K562 (cell line): ENCODE results near the gene VWA8. TPM values are rescaled to one million over a fixed set of nuclear protein-coding genes. Genes with fewer than 3 reads are reported as not detected.

Experiments used
- ATAC-seq: fragments of 200-7000 bp; cut with Tn5 transposase; 3 replicates; pipeline ENCODE4 v1.9.1; 2020; ENCODE audit warnings: moderate library complexity
- BruUV-seq: library from RNA; stranded (reverse); fragments of 400-500 nt; replicated peaks from 2 replicates; lab custom pipeline; 2021; lab: Mats Ljungman, UMichigan
- CTCF ChIA-PET: fragments of 300-600 bp; formaldehyde crosslinking; extraction: SDS; loops from one replicate; lab custom pipeline; 2021; ENCODE audit warnings: low intra/inter-chr PET ratio; lab: Yijun Ruan, JAX
- POLR2A ChIA-PET: fragments of 300-600, 350-650 bp; sonication (Branson Sonifier 250); formaldehyde crosslinking; extraction: SDS; loops from one replicate; lab custom pipeline; 2021; ENCODE audit warnings: antibody characterized with exemption, inconsistent platforms; lab: Yijun Ruan, JAX
- DNase-seq, 4 experiments: peaks; one replicate each; pipeline versions ENCODE4 v3.0.0 to v3.0.0-alpha.2; 2011 to 2018; ENCODE audit warnings: low spot score in 3 of 4, mixed read lengths in 3 of 4; ENCODE audit errors: extremely low read depth in 1 of 4
- FAIRE-seq: peaks from 2 replicates; lab custom pipeline; 2011; peaks lifted over from hg19 to GRCh38; lab: Jason Lieb, UNC
- H2AFZ ChIP-seq: 2 replicates; pipeline ENCODE4 v1.6.0; 2011; ENCODE audit warnings: low read depth, low read length, control low read depth, inconsistent platforms
- H3K27ac ChIP-seq: fragments of 200-600 bp; 3 replicates; pipeline ENCODE4 v1.8.0; 2011; ENCODE audit warnings: low read depth, mild to moderate bottlenecking, control low read depth, inconsistent platforms, low read length, moderate library complexity, mixed read lengths; ENCODE audit errors: extremely low read depth
- H3K27me3 ChIP-seq, 2 experiments: fragments of 300-600 bp in 1 of 2; 2 replicates in 1 of 2; 3 replicates in 1 of 2; pipeline versions ENCODE4 v1.6.0 to v1.8.0; 2011; ENCODE audit warnings: inconsistent platforms in 2 of 2, low read length in 2 of 2, mild to moderate bottlenecking in 1 of 2, mixed read lengths in 1 of 2, moderate library complexity in 1 of 2; ENCODE audit not compliant: control insufficient read depth in 2 of 2, insufficient read depth in 2 of 2
- H3K36me3 ChIP-seq: fragments of 300-600 bp; 3 replicates; pipeline ENCODE4 v1.8.0; 2011; ENCODE audit warnings: mild to moderate bottlenecking, low read length, inconsistent platforms; ENCODE audit not compliant: control insufficient read depth, insufficient read depth
- H3K4me1 ChIP-seq, 2 experiments: fragments of 200-600 bp in 1 of 2; replicated peaks in 1 of 2; 2 replicates in 1 of 2; 3 replicates in 1 of 2; pipeline versions ENCODE4 v1.5.1 to v1.8.0; 2011; ENCODE audit warnings: inconsistent platforms in 2 of 2, low read length in 2 of 2, mild to moderate bottlenecking in 1 of 2, mixed read lengths in 1 of 2, moderate library complexity in 1 of 2; ENCODE audit not compliant: control insufficient read depth in 2 of 2, insufficient read depth in 2 of 2
- H3K4me2 ChIP-seq: 2 replicates; pipeline ENCODE4 v1.6.1; 2011; ENCODE audit warnings: low read length, control low read depth, inconsistent platforms, mixed read lengths; ENCODE audit not compliant: insufficient read depth
- H3K4me3 ChIP-seq: fragments of 200-600 bp; sonication (generic), shearing (Covaris generic); 2 replicates; pipeline ENCODE4 v1.5.1; 2016; ENCODE audit warnings: control low read depth, inconsistent platforms
- H3K79me2 ChIP-seq: fragments of 200-600 bp; 3 replicates; pipeline ENCODE4 v1.8.0; 2011; ENCODE audit warnings: low read length, inconsistent platforms; ENCODE audit not compliant: control insufficient read depth, insufficient read depth
- H3K9ac ChIP-seq, 2 experiments: 2 replicates each; pipeline versions ENCODE4 v1.6.0 to v1.6.1; 2011; ENCODE audit warnings: low read depth in 2 of 2, low read length in 2 of 2, control low read depth in 1 of 2, inconsistent platforms in 1 of 2, mild to moderate bottlenecking in 1 of 2, mixed read lengths in 1 of 2; ENCODE audit not compliant: insufficient read depth in 1 of 2
- H3K9me1 ChIP-seq: one replicate; pipeline ENCODE4 v1.6.0; 2011; ENCODE audit warnings: inconsistent platforms, mild to moderate bottlenecking, low read length, moderate library complexity; ENCODE audit not compliant: control insufficient read depth, insufficient read depth
- H3K9me3 ChIP-seq: replicated peaks from 2 replicates; pipeline ENCODE4 v1.5.1; 2011; ENCODE audit warnings: low read depth, low read length, inconsistent platforms; ENCODE audit not compliant: control insufficient read depth, insufficient read depth
- H4K20me1 ChIP-seq: replicated peaks from 2 replicates; pipeline ENCODE4 v1.6.1; 2011; ENCODE audit warnings: low read length, inconsistent platforms, mixed read lengths; ENCODE audit not compliant: control insufficient read depth, insufficient read depth
- CBFA2T2 ChIP-seq: fragments of 450-650 bp; conservative IDR thresholded peaks from 2 replicates; pipeline ENCODE4 v1.6.1; 2017; ENCODE audit warnings: mild to moderate bottlenecking
- HCFC1 ChIP-seq: IDR thresholded peaks from 2 replicates; pipeline ENCODE4 v1.6.1; 2012; ENCODE audit warnings: low read depth, low read length, improper control_type of control experiment
- POLR2H ChIP-seq: IDR thresholded peaks from 2 replicates; pipeline ENCODE4 v1.6.1; 2016; ENCODE audit warnings: missing genetic modification characterization, low read depth, mild to moderate bottlenecking, control low read depth, missing compliant biosample characterization, moderate library complexity
- RBM39 ChIP-seq: fragments of 200-400 bp; formaldehyde crosslinking; optimal IDR thresholded peaks from 2 replicates; pipeline ENCODE3; 2018; ENCODE audit warnings: low read depth, low read length
- XRCC5 ChIP-seq: fragments of 200-400 bp; formaldehyde crosslinking; IDR thresholded peaks from 2 replicates; pipeline ENCODE4 v1.6.1; 2017; ENCODE audit warnings: low read depth, mild to moderate bottlenecking, low read length
- ZMIZ1 ChIP-seq, 2 experiments: fragments of 150-350 bp in 1 of 2; IDR thresholded peaks; 2 replicates each; pipeline ENCODE4 v1.6.1; 2012 to 2016; ENCODE audit warnings: low read depth in 2 of 2, low read length in 2 of 2, mild to moderate bottlenecking in 1 of 2, moderate library complexity in 1 of 2
- ZNF143 ChIP-seq: sonication (generic); formaldehyde crosslinking; IDR thresholded peaks from 2 replicates; pipeline ENCODE4 v1.9.0; 2022; ENCODE audit warnings: mild to moderate bottlenecking, missing genetic modification reagents
- ZNF316 ChIP-seq: fragments of 450-650 bp; IDR thresholded peaks from 2 replicates; pipeline ENCODE4 v1.6.1; 2016
- WGBS: fragments of 100-300 bp; shearing (Covaris generic); methylation state at CpG from one replicate; pipeline ENCODE4 v1.1.6; 2016; ENCODE audit warnings: low coverage, mixed read lengths; ENCODE audit not compliant: insufficient coverage; ENCODE audit errors: missing lambda C conversion rate; 5-methylcytosine and 5-hydroxymethylcytosine counted together
- in situ Hi-C: fragments of 300-500 bp; cut with MboI; formaldehyde crosslinking; loops from 4 replicates; pipeline ENCODE4 v1.15.0; 2018; ENCODE audit warnings: inconsistent platforms, mixed read lengths
- intact Hi-C: fragments of 100-400 bp; cut with micrococcal nuclease; formaldehyde crosslinking; loops from 2 replicates; pipeline ENCODE4 v1.14.2; 2022
- polyA plus RNA-seq, 8 experiments: library from polyadenylated mRNA; depleted of rRNA in 4 of 8; stranded (reverse) in 5 of 8; unstranded in 3 of 8; fragments of >200 nt; fragmentation: Nextera tagmentation in 2 of 8; fragmentation: Illumina TruSeq in 1 of 8; extraction: Ambion mirVana in 2 of 8; extraction: Trizol in 1 of 8; gene quantifications; 2 replicates each; pipeline versions ENCODE4 v1.2.1 to v1.2.3, GENCODE V29; 2011 to 2014; ENCODE audit warnings: inconsistent platforms in 1 of 8, missing spikeins in 1 of 8
- total RNA-seq, 7 experiments: library from RNA; depleted of rRNA in 6 of 7; stranded (reverse); fragments of >200 nt in 6 of 7; fragmentation: Illumina TruSeq in 2 of 7; extraction: Trizol in 2 of 7; gene quantifications; 2 replicates each; pipeline versions ENCODE4 v1.2.1 to v1.2.3, GENCODE V29; 2011 to 2021; ENCODE audit warnings: low replicate concordance in 1 of 7

Gene VWA8
- total and polyA plus RNA-seq, 9 of the 15 experiments (the other 6 are each of a cell fraction or from before 2014, with no cell fraction given) = 2.1 to 18.5 (median 13.3) TPM

GRCh38 chr13:41973247-41973741 is 12.4 kb upstream of the VWA8 start:
- CTCF ChIA-PET = no interaction called here
- intact Hi-C loops = no loop called here
- H3K79me2 ChIP-seq = no peaks in the 10 kb centered on the region
- H3K36me3 ChIP-seq = no peaks in the 10 kb centered on the region
- no peaks in the 10 kb centered on the region; a peak in 1 of 5 replicates for H3K4me1 ChIP-seq
- peak; percentile 27; the same call in 2 of the 3 replicates for ATAC-seq
- H3K9me1 ChIP-seq = no peaks in the 10 kb centered on the region
- H3K4me3 ChIP-seq = no peak overlapping the region
- peak overlapping the region; percentile 45 for H2AFZ ChIP-seq
- no peak overlapping the region for H3K4me2 ChIP-seq
- in situ Hi-C loops = no loop called here
- no peaks in the 10 kb centered on the region for H3K9me3 ChIP-seq
- no peak for FAIRE-seq
- H3K9ac ChIP-seq = no peak overlapping the region
- BruUV-seq = no TSS peak
- DNase-seq = no peak
- H3K27me3 ChIP-seq = no peaks in the 10 kb centered on the region
- no peak for TF ChIP-seq ZNF316
- no peak for TF ChIP-seq RBM39
- no peak for TF ChIP-seq HCFC1
- TF ChIP-seq XRCC5 = no peak
- no peak for TF ChIP-seq POLR2H (tag)
- no peak for TF ChIP-seq CBFA2T2
- WGBS = 37% methylated on average over 6 of the region's 7 CpGs
- POLR2A ChIA-PET = interaction anchor here (1.7 kb wide), 1 partner anchor 10 kb away, joined by 5 read pairs; no protein-coding TSS in a partner anchor
- no peaks in the 10 kb centered on the region for H4K20me1 ChIP-seq
- no peak overlapping the region for H3K27ac ChIP-seq

- Histone ChIP-seq H4K20me1 (no peaks in the 10 kb centered on the region), H3K9ac (no peak overlapping the region), H3K4me2 (no peak overlapping the region), H3K9me1 (no peaks in the 10 kb centered on the region), H3K4me3 (no peak overlapping the region), H3K36me3 (no peaks in the 10 kb centered on the region), H2AFZ (peak overlapping the region; percentile 19; the same call in 1 of the 2 replicates), H3K9me3 (no peaks in the 10 kb centered on the region), H3K4me1 (no peaks in the 10 kb centered on the region; a peak in 1 of 5 replicates), H3K27me3 (no peaks in the 10 kb centered on the region), H3K79me2 (no peaks in the 10 kb centered on the region), H3K27ac (no peak overlapping the region)
- FAIRE-seq = no peak
- no peak for DNase-seq
- no TSS peak for BruUV-seq
- TF ChIP-seq ZNF143 (CRISPR knock-in tag) = no peak
- no peak for TF ChIP-seq ZMIZ1 (IDR thresholded peaks at IDR 0.05; ENCODE audit: low read depth in 2 of 2, low read length in 2 of 2)
- ChIA-PET POLR2A (interaction anchor here (1.7 kb wide), 1 partner anchor 8 kb away, joined by 5 read pairs; no protein-coding TSS in a partner anchor), CTCF (no interaction called here)
- intact Hi-C loops (no loop called here), in situ Hi-C loops (no loop called here)
- ATAC-seq = no peak
- 26% methylated on average over 5 of the region's 5 CpGs for WGBS
Observed at GRCh38 chr13:41971848-41972247, 10.9 kb upstream of the VWA8 start.
